Panc1 (cell line): Measurements from ENCODE around the gene DYNC1LI1.

Experiments
- POLR2AphosphoS5 ChIP-seq: IDR thresholded peaks from 2 replicates; pipeline ENCODE4 v1.6.1; 2012; ENCODE audit warnings: mild to moderate bottlenecking, low read depth, low read length, moderate library complexity
- REST ChIP-seq, 2 experiments: IDR thresholded peaks; 2 replicates each; pipeline ENCODE4 v1.6.1; 2011 to 2012; ENCODE audit warnings: low read depth in 2 of 2, control low read depth in 1 of 2, low read length in 1 of 2, mild to moderate bottlenecking in 1 of 2, moderate library complexity in 1 of 2; ENCODE audit not compliant: insufficient read depth in 1 of 2
- SIN3A ChIP-seq: IDR thresholded peaks from 2 replicates; pipeline ENCODE4 v1.6.1; 2012; ENCODE audit warnings: low read depth, mild to moderate bottlenecking, low read length, moderate library complexity, borderline replicate concordance; ENCODE audit not compliant: insufficient read depth
- TF ChIP-seq, protein P1 (sequence below): fragments of 450-650 bp; IDR thresholded peaks from 2 replicates; pipeline ENCODE4 v1.5.1; 2017; ENCODE audit warnings: mild to moderate bottlenecking

- TF ChIP-seq POLR2AphosphoS5 (no peak), REST (IDR thresholded peaks at IDR 0.05; ENCODE audit: insufficient read depth in 1 of 2, low read depth in 2 of 2, low read length in 1 of 2) (no peak), SIN3A (no peak)
- TF ChIP-seq, protein P1, sequence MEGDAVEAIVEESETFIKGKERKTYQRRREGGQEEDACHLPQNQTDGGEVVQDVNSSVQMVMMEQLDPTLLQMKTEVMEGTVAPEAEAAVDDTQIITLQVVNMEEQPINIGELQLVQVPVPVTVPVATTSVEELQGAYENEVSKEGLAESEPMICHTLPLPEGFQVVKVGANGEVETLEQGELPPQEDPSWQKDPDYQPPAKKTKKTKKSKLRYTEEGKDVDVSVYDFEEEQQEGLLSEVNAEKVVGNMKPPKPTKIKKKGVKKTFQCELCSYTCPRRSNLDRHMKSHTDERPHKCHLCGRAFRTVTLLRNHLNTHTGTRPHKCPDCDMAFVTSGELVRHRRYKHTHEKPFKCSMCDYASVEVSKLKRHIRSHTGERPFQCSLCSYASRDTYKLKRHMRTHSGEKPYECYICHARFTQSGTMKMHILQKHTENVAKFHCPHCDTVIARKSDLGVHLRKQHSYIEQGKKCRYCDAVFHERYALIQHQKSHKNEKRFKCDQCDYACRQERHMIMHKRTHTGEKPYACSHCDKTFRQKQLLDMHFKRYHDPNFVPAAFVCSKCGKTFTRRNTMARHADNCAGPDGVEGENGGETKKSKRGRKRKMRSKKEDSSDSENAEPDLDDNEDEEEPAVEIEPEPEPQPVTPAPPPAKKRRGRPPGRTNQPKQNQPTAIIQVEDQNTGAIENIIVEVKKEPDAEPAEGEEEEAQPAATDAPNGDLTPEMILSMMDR, result no peak
These were observed 19.6 kb downstream of the DYNC1LI1 start for GRCh38 chr3:32551087-32551486.
